Lower leg skin (tissue), 4 donors: Measurements from ENCODE around the gene CACNG6. TPM values are rescaled to one million over a fixed set of nuclear protein-coding genes. Genes with fewer than 3 reads are reported as not detected.
"Not testable (repeated sequence)": the region's sequence is repeated elsewhere in the genome, so short reads cannot be mapped to it uniquely, and the experiment has no call there.

Source experiments
- DNase-seq, 2 donors: peaks; one replicate each; pipeline ENCODE4 v3.0.0-alpha.2; 2019; ENCODE audit warnings: low spot score in 2 of 2
- H3K4me3 ChIP-seq: fragments of 200-600 bp; sonication (generic); 2 replicates; pipeline ENCODE4 v1.5.1; 2017; ENCODE audit warnings: mild to moderate bottlenecking, low read depth; ENCODE audit not compliant: poor library complexity, severe bottlenecking
- CTCF ChIP-seq, 3 donors: fragments of 450-650 bp; IDR thresholded peaks; one replicate each; pipeline ENCODE4 v1.5.1; 2016; ENCODE audit warnings: antibody characterized with exemption in 3 of 3, mild to moderate bottlenecking in 3 of 3, moderate library complexity in 2 of 3
- POLR2A ChIP-seq, 2 donors: fragments of 450-650 bp; IDR thresholded peaks; one replicate each; pipeline ENCODE4 v1.6.1; 2016 to 2017; ENCODE audit warnings: antibody characterized with exemption in 2 of 2, mild to moderate bottlenecking in 1 of 2, moderate library complexity in 1 of 2
- WGBS, 2 donors: methylation state at CpG; one replicate each; pipeline ENCODE4 v1.1.5; 2018; 5-methylcytosine and 5-hydroxymethylcytosine counted together
- intact Hi-C: fragments of 100-400 bp; cut with DNase I; formaldehyde crosslinking; loops from one replicate; pipeline ENCODE4 v1.15.0; 2023; ENCODE audit warnings: low total_unique reads
- total RNA-seq, 4 donors: library from RNA; depleted of rRNA; stranded (reverse); fragments of >200 nt; gene quantifications; one replicate each; pipeline ENCODE4 v1.1.0, GENCODE V29; 2016

The CACNG6 gene
- total RNA-seq, 4 donors from 2014 or later = not detected

GRCh38 chr19:53945998-53946397 lies 45.4 kb upstream of the CACNG6 start:
- TF ChIP-seq POLR2A (IDR thresholded peaks at IDR 0.05) (no peak), CTCF (IDR thresholded peaks at IDR 0.05) (no peak)
- intact Hi-C loops = no loop called here
- WGBS, 2 donors = 93 to 94% methylated on average over 2 of the region's 2 CpGs

GRCh38 chr19:53947624-53948023 lies 43.8 kb upstream of the CACNG6 start:
- H3K4me3 ChIP-seq = no peak overlapping the region
- TF ChIP-seq POLR2A (IDR thresholded peaks at IDR 0.05) = no peak
- no peak for TF ChIP-seq CTCF (IDR thresholded peaks at IDR 0.05)
- WGBS, 2 donors = 71 to 73% methylated on average over 5 of the region's 5 CpGs
- intact Hi-C loops = no loop called here
- DNase-seq = no peak

More at GRCh38 chr19:53945998-53946397, 45.4 kb upstream of the CACNG6 start:
- DNase-seq = no peak
- H3K4me3 ChIP-seq = no peak overlapping the region

- intact Hi-C loops = not testable (repeated sequence)
- WGBS, 2 donors = 81 to 89% methylated on average over 5 of the region's 5 CpGs
These were observed 42.8 kb upstream of the CACNG6 start for GRCh38 chr19:53948611-53949010.

GRCh38 chr19:53951436-53951835 lies 40.0 kb upstream of the CACNG6 start:
- no peak overlapping the region for H3K4me3 ChIP-seq
- WGBS, 2 donors = 33 to 40% methylated on average over 11 of the region's 11 CpGs
- no peak for TF ChIP-seq CTCF (IDR thresholded peaks at IDR 0.05)
- intact Hi-C loops = no loop called here
- DNase-seq = no peak

More at GRCh38 chr19:53948611-53949010, 42.8 kb upstream of the CACNG6 start:
- not testable (repeated sequence) for DNase-seq, H3K4me3 ChIP-seq

- WGBS, 2 donors = 81 to 83% methylated on average over 9 of the region's 9 CpGs
- no peak for DNase-seq
- TF ChIP-seq POLR2A (IDR thresholded peaks at IDR 0.05) (no peak), CTCF (IDR thresholded peaks at IDR 0.05) (no peak)
- H3K4me3 ChIP-seq = no peak overlapping the region
- intact Hi-C loops = no loop called here
These were observed 39.5 kb upstream of the CACNG6 start for GRCh38 chr19:53951947-53952346.

- no peak overlapping the region for H3K4me3 ChIP-seq
- WGBS, 2 donors = 76 to 87% methylated on average over 8 of the region's 8 CpGs
- TF ChIP-seq CTCF (IDR thresholded peaks at IDR 0.05) = no peak
- no peak for TF ChIP-seq POLR2A (IDR thresholded peaks at IDR 0.05)
- DNase-seq = no peak
- intact Hi-C loops = no loop called here
These were observed 38.1 kb upstream of the CACNG6 start for GRCh38 chr19:53953383-53953782.
